B cell (primary cell): ENCODE measurements around the gene NPRL2. TPM values are rescaled to one million over a fixed set of nuclear protein-coding genes. Genes with fewer than 3 reads are reported as not detected.
A peak's percentile ranks its signal among the peaks of the same experiment; 100 is the strongest.

Source experiments
- ATAC-seq: fragments of 200-7000 bp; cut with Tn5 transposase; one replicate; pipeline ENCODE4 v1.10.0; 2021; ENCODE audit warnings: low read depth, mild to moderate bottlenecking, moderate number of reproducible peaks, moderate library complexity
- CTCF ChIA-PET: fragments of 350-600 bp; sonication (Branson Sonifier 250); formaldehyde crosslinking; loops from one replicate; lab custom pipeline; 2021; ENCODE audit warnings: antibody characterized with exemption, inconsistent platforms; lab: Charles Lee
- POLR2A ChIA-PET: fragments of 350-600 bp; sonication (Branson Sonifier 250); formaldehyde crosslinking; loops from one replicate; lab custom pipeline; 2021; ENCODE audit warnings: antibody characterized with exemption; lab: Charles Lee
- DNase-seq: peaks from one replicate; pipeline ENCODE4 v3.0.0; 2013
- H2AFZ ChIP-seq: 2 replicates; pipeline ENCODE4 v1.6.1; 2012; ENCODE audit warnings: mild to moderate bottlenecking, low read depth, low read length; ENCODE audit not compliant: insufficient read depth, poor library complexity, severe bottlenecking
- H3K27ac ChIP-seq, 2 donors: 1 replicate in 1 of 2; 2 replicates in 1 of 2; pipeline ENCODE4 v1.5.1; 2012 to 2013; ENCODE audit warnings: low read length in 2 of 2, mild to moderate bottlenecking in 2 of 2, moderate library complexity in 1 of 2
- H3K27me3 ChIP-seq, 4 experiments: fragments of 200-600 bp in 1 of 4; sonication (generic) in 1 of 4; replicated peaks in 1 of 4; 1 replicate in 2 of 4; 2 replicates in 2 of 4; pipeline versions ENCODE4 v1.6.1 to v1.7.0; 2013 to 2016; ENCODE audit warnings: low read length in 3 of 4, mild to moderate bottlenecking in 2 of 4, mixed read lengths in 1 of 4, moderate library complexity in 1 of 4; ENCODE audit not compliant: insufficient read depth in 4 of 4, control insufficient read depth in 3 of 4; ENCODE audit errors: control extremely low read depth in 1 of 4
- H3K36me3 ChIP-seq, 2 experiments: replicated peaks in 1 of 2; 1 replicate in 1 of 2; 2 replicates in 1 of 2; pipeline versions ENCODE4 v1.6.1 to v1.7.1; 2013; ENCODE audit warnings: low read length in 1 of 2; ENCODE audit not compliant: insufficient read depth in 2 of 2, control insufficient read depth in 1 of 2; ENCODE audit errors: control extremely low read depth in 1 of 2, extremely low read depth in 1 of 2
- H3K4me1 ChIP-seq, 2 donors: fragments of 200-600 bp in 1 of 2; sonication (generic) in 1 of 2; 1 replicate in 1 of 2; 2 replicates in 1 of 2; pipeline versions ENCODE4 v1.5.1 to v1.6.1; 2013 to 2017; ENCODE audit warnings: low read length in 2 of 2; ENCODE audit not compliant: control insufficient read depth in 2 of 2, insufficient read depth in 2 of 2
- H3K4me2 ChIP-seq: replicated peaks from 2 replicates; pipeline ENCODE3; 2012; ENCODE audit warnings: mild to moderate bottlenecking, low read depth, low read length; ENCODE audit not compliant: poor library complexity, severe bottlenecking
- H3K4me3 ChIP-seq, 5 experiments: fragments of 200-600 bp in 1 of 5; sonication (generic) in 1 of 5; 1 replicate in 3 of 5; 2 replicates in 2 of 5; pipeline versions ENCODE4 v1.5.1 to v1.7.0; 2011 to 2016; ENCODE audit warnings: low read length in 4 of 5, mild to moderate bottlenecking in 4 of 5, low read depth in 2 of 5, control low read depth in 1 of 5, moderate library complexity in 1 of 5; ENCODE audit not compliant: insufficient read depth in 1 of 5; ENCODE audit errors: control extremely low read depth in 1 of 5, extremely low read depth in 1 of 5
- H3K79me2 ChIP-seq: fragments of 200-600 bp; sonication (generic); one replicate; pipeline ENCODE4 v1.6.0; 2016; ENCODE audit warnings: low read length; ENCODE audit not compliant: control insufficient read depth, insufficient read depth
- H3K9ac ChIP-seq: fragments of 200-600 bp; sonication (generic); 2 replicates; pipeline ENCODE4 v1.6.1; 2017; ENCODE audit warnings: mild to moderate bottlenecking, low read length, moderate library complexity
- H3K9me3 ChIP-seq, 3 donors: one replicate each; pipeline versions ENCODE4 v1.6.1 to v1.7.1; 2013; ENCODE audit warnings: low read length in 2 of 3; ENCODE audit not compliant: control insufficient read depth in 2 of 3, insufficient read depth in 1 of 3; ENCODE audit errors: control extremely low read depth in 1 of 3
- H4K20me1 ChIP-seq: 2 replicates; pipeline ENCODE4 v1.6.0; 2012; ENCODE audit warnings: mild to moderate bottlenecking, low read length; ENCODE audit not compliant: insufficient read depth, control insufficient read depth, poor library complexity, severe bottlenecking
- H3K27ac Mint-ChIP-seq: one replicate; pipeline ENCODE4 v1.8.0; 2021; ENCODE audit warnings: mixed read lengths
- H3K27me3 Mint-ChIP-seq: one replicate; pipeline ENCODE4 v1.8.0; 2021; ENCODE audit warnings: mixed read lengths
- H3K4me1 Mint-ChIP-seq: one replicate; pipeline ENCODE4 v1.8.0; 2021; ENCODE audit warnings: mixed read lengths
- H3K4me3 Mint-ChIP-seq: one replicate; pipeline ENCODE4 v1.8.0; 2021; ENCODE audit warnings: mixed read lengths
- H3K9me3 Mint-ChIP-seq: one replicate; pipeline ENCODE4 v1.8.0; 2022; ENCODE audit warnings: mixed read lengths; ENCODE audit not compliant: insufficient read depth
- CTCF ChIP-seq: fragments of 200-600 bp; IDR thresholded peaks from one replicate; pipeline ENCODE4 v1.8.0; 2022; ENCODE audit warnings: antibody characterized with exemption, mild to moderate bottlenecking
- EZH2 ChIP-seq: IDR thresholded peaks from 2 replicates; pipeline ENCODE4 v1.6.1; 2012; ENCODE audit warnings: borderline replicate concordance, low read depth, mild to moderate bottlenecking, moderate library complexity, low read length; ENCODE audit not compliant: insufficient read depth, poor library complexity, severe bottlenecking
- WGBS: methylation state at CpG from one replicate; pipeline ENCODE4 v1.1.5; 2013; ENCODE audit warnings: missing lambda C conversion rate; ENCODE audit not compliant: insufficient coverage; 5-methylcytosine and 5-hydroxymethylcytosine counted together
- intact Hi-C: fragments of 100-400 bp; cut with micrococcal nuclease; formaldehyde crosslinking; loops from one replicate; pipeline ENCODE4 v1.10.0; 2022
- polyA plus RNA-seq: library from polyadenylated mRNA; depleted of rRNA; stranded (reverse); fragments of >200 nt; gene quantifications from 2 replicates; pipeline ENCODE4 v1.2.3, GENCODE V29; 2012
- total RNA-seq, 2 donors: library from RNA; stranded (reverse); fragments of 120-200 nt in 1 of 2; gene quantifications; 1 replicate in 1 of 2; 2 replicates in 1 of 2; pipeline versions ENCODE4 v1.2.3 to v1.2.4, GENCODE V29; 2013 to 2022

The NPRL2 gene
- total and polyA plus RNA-seq, 2 donors (not counting 1 experiment from before 2014, with no cell fraction given), result 31.3 to 64.6 TPM

- Mint-ChIP-seq H3K4me3 (peak within 1 kb of the TSS; percentile 100), H3K27me3 (no peaks in the 10 kb centered on the region), H3K4me1 (peaks cover 33% of the 10 kb centered on the region), H3K9me3 (no peaks in the 10 kb centered on the region), H3K27ac (peak within 1 kb of the TSS; percentile 100)
- Histone ChIP-seq H3K4me1 (peaks cover 18 to 24% of the 10 kb centered on the region in 2 donors), H3K79me2 (peaks cover 13% of the 10 kb centered on the region), H3K36me3 (peaks cover 0 to 4% of the 10 kb centered on the region in 2 experiments), H3K9me3 (no peaks in the 10 kb centered on the region), H3K9ac (peak within 1 kb of the TSS; percentile 82), H4K20me1 (no peaks in the 10 kb centered on the region), H2AFZ (peak within 1 kb of the TSS; percentile 81), H3K4me2 (peak within 1 kb of the TSS; percentile 89), H3K27ac (peak within 1 kb of the TSS; percentile 77 to 84), H3K27me3 (no peaks in the 10 kb centered on the region), H3K4me3 (peak within 1 kb of the TSS; percentile 68 to 89 (median 88))
- TF ChIP-seq EZH2, result no peak
- TF ChIP-seq CTCF, result peak; percentile 65
- WGBS, result under 1% methylated on average over 58 of the region's 61 CpGs
- intact Hi-C loops, result loop anchor here (1.0 to 10.0 kb wide), 7 partner anchors 22 to 1086 kb away; partner anchors contain the start of genes GNAI2, MANF, RBM6 and TMEM115
- ATAC-seq (peak; percentile 91), DNase-seq (peak; percentile 100)
- CTCF ChIA-PET, result interaction anchor here (0.5 to 3.2 kb wide), 14 partner anchors 10 to 243 kb away, joined by 3 to 28 read pairs (median 5); partner anchors contain the start of genes CYB561D2, GNAI2, HYAL2 and NPRL2
- POLR2A ChIA-PET, result interaction anchor here (0.5 to 2.5 kb wide), 15 partner anchors 8 to 1292 kb away, joined by 3 to 27 read pairs (median 4); partner anchors contain the start of genes CYB561D2, GNAI2, HYAL2 and NPRL2
Measured at GRCh38 chr3:50298836-50299637, 51.5 kb downstream of the NPRL2 start, which contains the start of the genes HYAL3 and NAA80. Gene HYAL3 (minus strand): TSS chr3:50299405. CDS start chr3:50295602, 3,803 bp downstream. Gene NAA80 (minus strand): TSS chr3:50299405. CDS start chr3:50297463, 1,942 bp downstream.
